ENCODE measurements around the gene TRMU. TPM values are rescaled to one million over a fixed set of nuclear protein-coding genes. Genes with fewer than 3 reads are reported as not detected.
"Not testable (repeated sequence)": the region's sequence is repeated elsewhere in the genome, so short reads cannot be mapped to it uniquely, and the experiment has no call there.

Gene TRMU
- total RNA-seq, 1 experiment from 2014 or later: 73.9 TPM

- no peaks in the 10 kb centered on the region for H3K27me3 Mint-ChIP-seq (ENCODE audit: insufficient read depth, unreplicated experiment)
- intact Hi-C loops (cut with micrococcal nuclease; ENCODE audit: unreplicated experiment): loop anchor here (5.0 kb wide), 1 partner anchor 37 kb away; no protein-coding TSS in a partner anchor
- no TSS peak for BruUV-seq (replicated peaks)
Measured at GRCh38 chr22:46394622-46395021, 59.1 kb downstream of the TRMU start.

GRCh38 chr22:46395145-46395544, 59.6 kb downstream of the TRMU start:
- H3K4me1 ChIP-seq: no peaks in the 10 kb centered on the region

More at GRCh38 chr22:46394622-46395021, 59.1 kb downstream of the TRMU start:
- CTCF ChIA-PET: no interaction called here
- H3K9me3 Mint-ChIP-seq (ENCODE audit: unreplicated experiment): no peaks in the 10 kb centered on the region
- H3K4me3 Mint-ChIP-seq (ENCODE audit: unreplicated experiment): no peak overlapping the region
- no peak for DNase-seq
- Histone ChIP-seq H3K4me3 (ENCODE audit: low read depth, low read length) (no peak overlapping the region), H3K36me3 (ENCODE audit: control insufficient read depth, insufficient read depth, low read length) (no peaks in the 10 kb centered on the region), H3K27me3 (replicated peaks; ENCODE audit: control insufficient read depth, insufficient read depth, low read length) (no peaks in the 10 kb centered on the region), H3K9me3 (no peaks in the 10 kb centered on the region), H3K4me1 (no peaks in the 10 kb centered on the region)
- H3K27ac Mint-ChIP-seq (ENCODE audit: unreplicated experiment): no peak overlapping the region
- TF ChIP-seq CTCF (IDR thresholded peaks at IDR 0.05; ENCODE audit: insufficient read depth in 1 of 2, low read depth in 1 of 2, low read length in 1 of 2, severe bottlenecking in 1 of 2, unreplicated experiment in 1 of 2): no peak
- H3K4me1 Mint-ChIP-seq (ENCODE audit: low read depth, unreplicated experiment): no peaks in the 10 kb centered on the region
- POLR2A ChIA-PET: no interaction called here
- no peaks in the 10 kb centered on the region for H3K36me3 Mint-ChIP-seq (ENCODE audit: insufficient read depth, unreplicated experiment)

GRCh38 chr22:46397049-46397448, 61.5 kb downstream of the TRMU start:
- BruUV-seq (replicated peaks); H3K4me1 ChIP-seq; H3K36me3 ChIP-seq (ENCODE audit: control insufficient read depth, insufficient read depth, low read length); H3K9me3 ChIP-seq; H3K27ac Mint-ChIP-seq (ENCODE audit: unreplicated experiment); H3K9me3 Mint-ChIP-seq (ENCODE audit: unreplicated experiment); H3K4me3 Mint-ChIP-seq (ENCODE audit: unreplicated experiment); POLR2A ChIA-PET; H3K27me3 ChIP-seq (replicated peaks; ENCODE audit: control insufficient read depth, insufficient read depth, low read length); intact Hi-C loops (cut with micrococcal nuclease; ENCODE audit: unreplicated experiment); H3K27me3 Mint-ChIP-seq (ENCODE audit: insufficient read depth, unreplicated experiment); H3K4me1 Mint-ChIP-seq (ENCODE audit: low read depth, unreplicated experiment); H3K4me3 ChIP-seq (ENCODE audit: low read depth, low read length); H3K36me3 Mint-ChIP-seq (ENCODE audit: insufficient read depth, unreplicated experiment); DNase-seq: not testable (repeated sequence)
- CTCF ChIA-PET: interaction anchor here (0.6 kb wide), 1 partner anchor 174 kb away, joined by 7 read pairs; no protein-coding TSS in a partner anchor

More at GRCh38 chr22:46395145-46395544, 59.6 kb downstream of the TRMU start:
- Histone ChIP-seq H3K27me3 (replicated peaks; ENCODE audit: control insufficient read depth, insufficient read depth, low read length) (no peaks in the 10 kb centered on the region), H3K4me3 (ENCODE audit: low read depth, low read length) (no peak overlapping the region), H3K9me3 (no peaks in the 10 kb centered on the region), H3K36me3 (ENCODE audit: control insufficient read depth, insufficient read depth, low read length) (no peaks in the 10 kb centered on the region)
- no peak for TF ChIP-seq CTCF (IDR thresholded peaks at IDR 0.05; ENCODE audit: insufficient read depth in 1 of 2, low read depth in 1 of 2, low read length in 1 of 2, severe bottlenecking in 1 of 2, unreplicated experiment in 1 of 2)
- POLR2A ChIA-PET: no interaction called here
- BruUV-seq (replicated peaks): no TSS peak
- H3K9me3 Mint-ChIP-seq (ENCODE audit: unreplicated experiment): no peaks in the 10 kb centered on the region
- no peaks in the 10 kb centered on the region for H3K36me3 Mint-ChIP-seq (ENCODE audit: insufficient read depth, unreplicated experiment)
- H3K27me3 Mint-ChIP-seq (ENCODE audit: insufficient read depth, unreplicated experiment): no peaks in the 10 kb centered on the region
- H3K4me1 Mint-ChIP-seq (ENCODE audit: low read depth, unreplicated experiment): no peaks in the 10 kb centered on the region
- DNase-seq: no peak
- CTCF ChIA-PET: no interaction called here
- no peak overlapping the region for H3K4me3 Mint-ChIP-seq (ENCODE audit: unreplicated experiment)
- no peak overlapping the region for H3K27ac Mint-ChIP-seq (ENCODE audit: unreplicated experiment)
- intact Hi-C loops (cut with micrococcal nuclease; ENCODE audit: unreplicated experiment): no loop called here

- BruUV-seq (replicated peaks): no TSS peak
- CTCF ChIA-PET: no interaction called here
- no peaks in the 10 kb centered on the region for H3K9me3 Mint-ChIP-seq (ENCODE audit: unreplicated experiment)
- no peak for TF ChIP-seq CTCF (IDR thresholded peaks at IDR 0.05; ENCODE audit: insufficient read depth in 1 of 2, low read depth in 1 of 2, low read length in 1 of 2, severe bottlenecking in 1 of 2, unreplicated experiment in 1 of 2)
- no peaks in the 10 kb centered on the region for H3K27me3 ChIP-seq (replicated peaks; ENCODE audit: control insufficient read depth, insufficient read depth, low read length)
- H3K4me1 Mint-ChIP-seq (ENCODE audit: low read depth, unreplicated experiment): no peaks in the 10 kb centered on the region
- H3K27me3 Mint-ChIP-seq (ENCODE audit: insufficient read depth, unreplicated experiment): no peaks in the 10 kb centered on the region
- H3K9me3 ChIP-seq: no peaks in the 10 kb centered on the region
- no peaks in the 10 kb centered on the region for H3K36me3 ChIP-seq (ENCODE audit: control insufficient read depth, insufficient read depth, low read length)
- H3K36me3 Mint-ChIP-seq (ENCODE audit: insufficient read depth, unreplicated experiment): no peaks in the 10 kb centered on the region
- H3K4me1 ChIP-seq: no peaks in the 10 kb centered on the region
- H3K4me3 ChIP-seq (ENCODE audit: low read depth, low read length): no peak overlapping the region
- intact Hi-C loops (cut with micrococcal nuclease; ENCODE audit: unreplicated experiment): no loop called here
- DNase-seq: no peak
- H3K4me3 Mint-ChIP-seq (ENCODE audit: unreplicated experiment): no peak overlapping the region
- no peak overlapping the region for H3K27ac Mint-ChIP-seq (ENCODE audit: unreplicated experiment)
- POLR2A ChIA-PET: no interaction called here
Measured at GRCh38 chr22:46397514-46397913, 62.0 kb downstream of the TRMU start.

Data from Caco-2 (cell line).